ENCODE measurements around the gene FAM187B.

GRCh38 chr19:35222373-35223015 is 6.0 kb downstream of the FAM187B start:
- TF ChIP-seq CTCF (IDR thresholded peaks at IDR 0.05) (no peak), POLR2A (IDR thresholded peaks at IDR 0.05) (no peak)

Measured in prostate gland (tissue), 2 donors.